GM12878 (cell line): Measurements from ENCODE around the gene RALGAPA2.

ENCODE experiments used
- CTCF ChIP-seq, 3 experiments: IDR thresholded peaks in 2 of 3; conservative IDR thresholded peaks in 1 of 3; 2 replicates each; pipeline ENCODE4 v1.5.1; 2011; ENCODE audit warnings: low read depth in 3 of 3, low read length in 3 of 3, mild to moderate bottlenecking in 3 of 3, control low read depth in 2 of 3, moderate library complexity in 2 of 3, inconsistent platforms in 1 of 3, mixed read lengths in 1 of 3; ENCODE audit not compliant: control insufficient read depth in 2 of 3, insufficient read depth in 1 of 3; ENCODE audit errors: extremely low read depth in 1 of 3
- EED ChIP-seq: sonication (generic); IDR thresholded peaks from 2 replicates; pipeline ENCODE4 v1.6.1; 2016; ENCODE audit warnings: antibody characterized with exemption, low read depth
- EGR1 ChIP-seq, 2 experiments: IDR thresholded peaks; 1 replicate in 1 of 2; 2 replicates in 1 of 2; pipeline ENCODE4 v1.6.1; 2011 to 2012; ENCODE audit warnings: low read depth in 2 of 2, low read length in 2 of 2, borderline replicate concordance in 1 of 2, mild to moderate bottlenecking in 1 of 2, moderate library complexity in 1 of 2
- EP300 ChIP-seq, 2 experiments: fragments of 150-350 bp in 1 of 2; IDR thresholded peaks; 2 replicates each; pipeline ENCODE4 v1.6.1; 2011 to 2012; ENCODE audit warnings: low read depth in 2 of 2, low read length in 2 of 2, borderline replicate concordance in 1 of 2, improper control_type of control experiment in 1 of 2, inconsistent platforms in 1 of 2; ENCODE audit not compliant: control insufficient read depth in 1 of 2
- EZH2 ChIP-seq: IDR thresholded peaks from 2 replicates; pipeline ENCODE4 v1.6.1; 2012; ENCODE audit warnings: low read depth, mild to moderate bottlenecking, control low read depth, inconsistent platforms, low read length, borderline replicate concordance; ENCODE audit not compliant: control insufficient read depth
- POLR2A ChIP-seq: IDR thresholded peaks from 2 replicates; pipeline ENCODE4 v1.6.1; 2011; ENCODE audit warnings: low read depth, mild to moderate bottlenecking, low read length
- REST ChIP-seq: IDR thresholded peaks from 2 replicates; pipeline ENCODE4 v1.6.1; 2012; ENCODE audit warnings: mild to moderate bottlenecking, low read depth, low read length
- RFX5 ChIP-seq: IDR thresholded peaks from 2 replicates; pipeline ENCODE4 v1.6.1; 2011; ENCODE audit warnings: low read depth, low read length, improper control_type of control experiment
- SUZ12 ChIP-seq: fragments of 200-600 bp; sonication (generic); IDR thresholded peaks from one replicate; pipeline ENCODE4 v1.6.1; 2018; ENCODE audit warnings: antibody characterized with exemption, mild to moderate bottlenecking; ENCODE audit not compliant: unreplicated experiment
- TAF1 ChIP-seq: IDR thresholded peaks from 2 replicates; pipeline ENCODE4 v1.6.1; 2011; ENCODE audit warnings: mild to moderate bottlenecking, low read depth, low read length, borderline replicate concordance
- ZNF207 ChIP-seq: fragments of 450-650 bp; IDR thresholded peaks from 2 replicates; pipeline ENCODE4 v1.6.1; 2014; ENCODE audit warnings: antibody characterized with exemption, mild to moderate bottlenecking, borderline replicate concordance
- TF ChIP-seq, protein P1 (sequence below): IDR thresholded peaks from 2 replicates; pipeline ENCODE4 v1.6.1; 2012; ENCODE audit warnings: low read length, inconsistent platforms
- TF ChIP-seq, protein P2 (sequence below): IDR thresholded peaks from 2 replicates; pipeline ENCODE4 v1.6.1; 2011; ENCODE audit warnings: low read depth, low read length, improper control_type of control experiment, borderline replicate concordance
- TF ChIP-seq, protein P3 (sequence below): fragments of 450-650 bp; formaldehyde crosslinking; IDR thresholded peaks from 2 replicates; pipeline ENCODE4 v1.5.0; 2022; ENCODE audit warnings: mild to moderate bottlenecking, missing genetic modification characterization

- TF ChIP-seq RFX5 = no peak
- TF ChIP-seq POLR2A = no peak
- TF ChIP-seq CTCF (IDR thresholded peaks at IDR 0.05 in 2 of 3, conservative IDR thresholded peaks at IDR 0.05 in 1 of 3; ENCODE audit: control insufficient read depth in 2 of 3, extremely low read depth in 1 of 3, insufficient read depth in 1 of 3, low read depth in 3 of 3, low read length in 3 of 3) = no peak
- TF ChIP-seq REST = no peak
- no peak for TF ChIP-seq TAF1
- no peak for TF ChIP-seq EED
- no peak for TF ChIP-seq EP300 (IDR thresholded peaks at IDR 0.05; ENCODE audit: borderline replicate concordance in 1 of 2, control insufficient read depth in 1 of 2, low read depth in 2 of 2, low read length in 2 of 2)
- no peak for TF ChIP-seq EGR1 (IDR thresholded peaks at IDR 0.05; ENCODE audit: borderline replicate concordance in 1 of 2, low read depth in 2 of 2, low read length in 2 of 2)
- no peak for TF ChIP-seq EZH2
- no peak for TF ChIP-seq ZNF207
- TF ChIP-seq SUZ12 = no peak
- TF ChIP-seq, protein P1, sequence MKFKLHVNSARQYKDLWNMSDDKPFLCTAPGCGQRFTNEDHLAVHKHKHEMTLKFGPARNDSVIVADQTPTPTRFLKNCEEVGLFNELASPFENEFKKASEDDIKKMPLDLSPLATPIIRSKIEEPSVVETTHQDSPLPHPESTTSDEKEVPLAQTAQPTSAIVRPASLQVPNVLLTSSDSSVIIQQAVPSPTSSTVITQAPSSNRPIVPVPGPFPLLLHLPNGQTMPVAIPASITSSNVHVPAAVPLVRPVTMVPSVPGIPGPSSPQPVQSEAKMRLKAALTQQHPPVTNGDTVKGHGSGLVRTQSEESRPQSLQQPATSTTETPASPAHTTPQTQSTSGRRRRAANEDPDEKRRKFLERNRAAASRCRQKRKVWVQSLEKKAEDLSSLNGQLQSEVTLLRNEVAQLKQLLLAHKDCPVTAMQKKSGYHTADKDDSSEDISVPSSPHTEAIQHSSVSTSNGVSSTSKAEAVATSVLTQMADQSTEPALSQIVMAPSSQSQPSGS = no peak
- TF ChIP-seq, protein P2, sequence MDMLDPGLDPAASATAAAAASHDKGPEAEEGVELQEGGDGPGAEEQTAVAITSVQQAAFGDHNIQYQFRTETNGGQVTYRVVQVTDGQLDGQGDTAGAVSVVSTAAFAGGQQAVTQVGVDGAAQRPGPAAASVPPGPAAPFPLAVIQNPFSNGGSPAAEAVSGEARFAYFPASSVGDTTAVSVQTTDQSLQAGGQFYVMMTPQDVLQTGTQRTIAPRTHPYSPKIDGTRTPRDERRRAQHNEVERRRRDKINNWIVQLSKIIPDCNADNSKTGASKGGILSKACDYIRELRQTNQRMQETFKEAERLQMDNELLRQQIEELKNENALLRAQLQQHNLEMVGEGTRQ = no peak
- TF ChIP-seq, protein P3, sequence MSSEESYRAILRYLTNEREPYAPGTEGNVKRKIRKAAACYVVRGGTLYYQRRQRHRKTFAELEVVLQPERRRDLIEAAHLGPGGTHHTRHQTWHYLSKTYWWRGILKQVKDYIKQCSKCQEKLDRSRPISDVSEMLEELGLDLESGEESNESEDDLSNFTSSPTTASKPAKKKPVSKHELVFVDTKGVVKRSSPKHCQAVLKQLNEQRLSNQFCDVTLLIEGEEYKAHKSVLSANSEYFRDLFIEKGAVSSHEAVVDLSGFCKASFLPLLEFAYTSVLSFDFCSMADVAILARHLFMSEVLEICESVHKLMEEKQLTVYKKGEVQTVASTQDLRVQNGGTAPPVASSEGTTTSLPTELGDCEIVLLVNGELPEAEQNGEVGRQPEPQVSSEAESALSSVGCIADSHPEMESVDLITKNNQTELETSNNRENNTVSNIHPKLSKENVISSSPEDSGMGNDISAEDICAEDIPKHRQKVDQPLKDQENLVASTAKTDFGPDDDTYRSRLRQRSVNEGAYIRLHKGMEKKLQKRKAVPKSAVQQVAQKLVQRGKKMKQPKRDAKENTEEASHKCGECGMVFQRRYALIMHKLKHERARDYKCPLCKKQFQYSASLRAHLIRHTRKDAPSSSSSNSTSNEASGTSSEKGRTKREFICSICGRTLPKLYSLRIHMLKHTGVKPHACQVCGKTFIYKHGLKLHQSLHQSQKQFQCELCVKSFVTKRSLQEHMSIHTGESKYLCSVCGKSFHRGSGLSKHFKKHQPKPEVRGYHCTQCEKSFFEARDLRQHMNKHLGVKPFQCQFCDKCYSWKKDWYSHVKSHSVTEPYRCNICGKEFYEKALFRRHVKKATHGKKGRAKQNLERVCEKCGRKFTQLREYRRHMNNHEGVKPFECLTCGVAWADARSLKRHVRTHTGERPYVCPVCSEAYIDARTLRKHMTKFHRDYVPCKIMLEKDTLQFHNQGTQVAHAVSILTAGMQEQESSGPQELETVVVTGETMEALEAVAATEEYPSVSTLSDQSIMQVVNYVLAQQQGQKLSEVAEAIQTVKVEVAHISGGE (CRISPR knock-in tag) = no peak
These were observed 231.8 kb downstream of the RALGAPA2 start for GRCh38 chr20:20480689-20481088.
